Measurements from ENCODE around the gene TMPRSS3.

TMPRSS3 gene

GRCh38 chr21:42437786-42438185 is 41.9 kb upstream of the TMPRSS3 start:
- no peak overlapping the region for H3K4me3 ChIP-seq (ENCODE audit: low read depth, low read length)
- H3K4me1 ChIP-seq (ENCODE audit: control insufficient read depth, insufficient read depth, low read length, unreplicated experiment): no peaks in the 10 kb centered on the region
- H3K27me3 ChIP-seq (ENCODE audit: insufficient read depth, low read length): peaks cover 31% of the 10 kb centered on the region
- no peaks in the 10 kb centered on the region for H3K79me2 ChIP-seq (ENCODE audit: control insufficient read depth, insufficient read depth, low read length, unreplicated experiment)
- H3K27ac ChIP-seq (ENCODE audit: low read depth, low read length): no peak overlapping the region
- H3K36me3 ChIP-seq (ENCODE audit: insufficient read depth, low read length): no peaks in the 10 kb centered on the region
- no peak overlapping the region for H2AFZ ChIP-seq (ENCODE audit: low read length, unreplicated experiment)

GRCh38 chr21:42436914-42437313 is 41.1 kb upstream of the TMPRSS3 start:
- H3K27me3 ChIP-seq (ENCODE audit: insufficient read depth, low read length): peaks cover 31% of the 10 kb centered on the region
- no peak overlapping the region for H3K27ac ChIP-seq (ENCODE audit: low read depth, low read length)
- H3K4me1 ChIP-seq (ENCODE audit: control insufficient read depth, insufficient read depth, low read length, unreplicated experiment): no peaks in the 10 kb centered on the region
- H2AFZ ChIP-seq (ENCODE audit: low read length, unreplicated experiment): no peak overlapping the region
- no peak overlapping the region for H3K4me3 ChIP-seq (ENCODE audit: low read depth, low read length)
- no peaks in the 10 kb centered on the region for H3K79me2 ChIP-seq (ENCODE audit: control insufficient read depth, insufficient read depth, low read length, unreplicated experiment)
- H3K36me3 ChIP-seq (ENCODE audit: insufficient read depth, low read length): no peaks in the 10 kb centered on the region

GRCh38 chr21:42435833-42436232 is 40.0 kb upstream of the TMPRSS3 start:
- Histone ChIP-seq H3K36me3 (ENCODE audit: insufficient read depth, low read length) (no peaks in the 10 kb centered on the region), H3K27me3 (ENCODE audit: insufficient read depth, low read length) (peaks cover 31% of the 10 kb centered on the region), H2AFZ (ENCODE audit: low read length, unreplicated experiment) (no peak overlapping the region), H3K4me3 (ENCODE audit: low read depth, low read length) (no peak overlapping the region), H3K27ac (ENCODE audit: low read depth, low read length) (no peak overlapping the region), H3K79me2 (ENCODE audit: control insufficient read depth, insufficient read depth, low read length, unreplicated experiment) (no peaks in the 10 kb centered on the region), H3K4me1 (ENCODE audit: control insufficient read depth, insufficient read depth, low read length, unreplicated experiment) (no peaks in the 10 kb centered on the region)

GRCh38 chr21:42435401-42435800 is 39.5 kb upstream of the TMPRSS3 start:
- Histone ChIP-seq H3K27ac (ENCODE audit: low read depth, low read length) (no peak overlapping the region), H2AFZ (ENCODE audit: low read length, unreplicated experiment) (no peak overlapping the region), H3K4me3 (ENCODE audit: low read depth, low read length) (no peak overlapping the region), H3K36me3 (ENCODE audit: insufficient read depth, low read length) (no peaks in the 10 kb centered on the region), H3K27me3 (ENCODE audit: insufficient read depth, low read length) (peaks cover 31% of the 10 kb centered on the region), H3K4me1 (ENCODE audit: control insufficient read depth, insufficient read depth, low read length, unreplicated experiment) (no peaks in the 10 kb centered on the region), H3K79me2 (ENCODE audit: control insufficient read depth, insufficient read depth, low read length, unreplicated experiment) (no peaks in the 10 kb centered on the region)

- H3K4me1 ChIP-seq (ENCODE audit: control insufficient read depth, insufficient read depth, low read length, unreplicated experiment): no peaks in the 10 kb centered on the region
- H2AFZ ChIP-seq (ENCODE audit: low read length, unreplicated experiment): no peak overlapping the region
- peaks cover 31% of the 10 kb centered on the region for H3K27me3 ChIP-seq (ENCODE audit: insufficient read depth, low read length)
- no peak overlapping the region for H3K4me3 ChIP-seq (ENCODE audit: low read depth, low read length)
- H3K27ac ChIP-seq (ENCODE audit: low read depth, low read length): no peak overlapping the region
- no peaks in the 10 kb centered on the region for H3K36me3 ChIP-seq (ENCODE audit: insufficient read depth, low read length)
- no peaks in the 10 kb centered on the region for H3K79me2 ChIP-seq (ENCODE audit: control insufficient read depth, insufficient read depth, low read length, unreplicated experiment)
These were observed 39.0 kb upstream of the TMPRSS3 start for GRCh38 chr21:42434884-42435283.

DNA sequence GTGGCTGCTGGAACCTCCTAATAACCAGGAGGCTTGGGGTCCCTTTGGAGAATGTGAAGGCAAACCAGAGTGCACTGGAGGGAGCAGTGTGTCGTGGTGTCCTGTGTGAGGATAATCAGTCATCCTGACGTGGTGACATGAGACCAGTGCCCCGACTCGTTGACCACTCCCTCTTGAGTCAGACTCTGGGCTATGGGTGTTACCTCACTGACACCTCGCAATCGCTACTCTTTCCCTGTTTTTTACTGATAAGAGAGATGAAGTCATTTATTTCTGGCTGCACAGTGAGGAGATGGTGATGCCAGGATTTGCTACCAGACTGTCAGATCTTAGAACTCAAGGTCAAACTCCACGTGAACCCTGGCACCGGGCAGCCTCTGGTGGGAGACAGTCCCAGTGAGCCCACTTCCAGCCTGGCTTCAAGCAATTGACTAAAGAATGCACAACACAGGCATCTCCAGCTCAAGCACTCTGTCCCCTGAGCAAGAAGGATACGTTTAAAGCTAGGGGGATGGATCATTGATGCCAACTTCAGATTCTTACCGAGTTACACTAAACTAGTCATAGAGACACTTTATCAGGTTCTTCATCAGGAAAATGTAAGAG is 38.2 kb upstream of the TMPRSS3 start:
- Histone ChIP-seq H3K4me3 (ENCODE audit: low read depth, low read length) (no peak overlapping the region), H3K36me3 (ENCODE audit: insufficient read depth, low read length) (no peaks in the 10 kb centered on the region), H3K4me1 (ENCODE audit: control insufficient read depth, insufficient read depth, low read length, unreplicated experiment) (no peaks in the 10 kb centered on the region), H3K27me3 (ENCODE audit: insufficient read depth, low read length) (peaks cover 39% of the 10 kb centered on the region), H2AFZ (ENCODE audit: low read length, unreplicated experiment) (no peak overlapping the region), H3K79me2 (ENCODE audit: control insufficient read depth, insufficient read depth, low read length, unreplicated experiment) (no peaks in the 10 kb centered on the region), H3K27ac (ENCODE audit: low read depth, low read length) (no peak overlapping the region)

- Histone ChIP-seq H3K79me2 (ENCODE audit: control insufficient read depth, insufficient read depth, low read length, unreplicated experiment) (no peaks in the 10 kb centered on the region), H3K27ac (ENCODE audit: low read depth, low read length) (no peak overlapping the region), H3K36me3 (ENCODE audit: insufficient read depth, low read length) (no peaks in the 10 kb centered on the region), H2AFZ (ENCODE audit: low read length, unreplicated experiment) (no peak overlapping the region), H3K4me3 (ENCODE audit: low read depth, low read length) (no peak overlapping the region), H3K27me3 (ENCODE audit: insufficient read depth, low read length) (peaks cover 47% of the 10 kb centered on the region), H3K4me1 (ENCODE audit: control insufficient read depth, insufficient read depth, low read length, unreplicated experiment) (no peaks in the 10 kb centered on the region)
These were observed 36.8 kb upstream of the TMPRSS3 start for GRCh38 chr21:42432695-42433094.

- Histone ChIP-seq H3K4me3 (ENCODE audit: low read depth, low read length) (no peak overlapping the region), H3K79me2 (ENCODE audit: control insufficient read depth, insufficient read depth, low read length, unreplicated experiment) (no peaks in the 10 kb centered on the region), H3K4me1 (ENCODE audit: control insufficient read depth, insufficient read depth, low read length, unreplicated experiment) (no peaks in the 10 kb centered on the region), H3K36me3 (ENCODE audit: insufficient read depth, low read length) (no peaks in the 10 kb centered on the region), H3K27ac (ENCODE audit: low read depth, low read length) (no peak overlapping the region), H2AFZ (ENCODE audit: low read length, unreplicated experiment) (no peak overlapping the region), H3K27me3 (ENCODE audit: insufficient read depth, low read length) (peaks cover 51% of the 10 kb centered on the region)
These were observed 35.3 kb upstream of the TMPRSS3 start for GRCh38 chr21:42431196-42431595.

DNA sequence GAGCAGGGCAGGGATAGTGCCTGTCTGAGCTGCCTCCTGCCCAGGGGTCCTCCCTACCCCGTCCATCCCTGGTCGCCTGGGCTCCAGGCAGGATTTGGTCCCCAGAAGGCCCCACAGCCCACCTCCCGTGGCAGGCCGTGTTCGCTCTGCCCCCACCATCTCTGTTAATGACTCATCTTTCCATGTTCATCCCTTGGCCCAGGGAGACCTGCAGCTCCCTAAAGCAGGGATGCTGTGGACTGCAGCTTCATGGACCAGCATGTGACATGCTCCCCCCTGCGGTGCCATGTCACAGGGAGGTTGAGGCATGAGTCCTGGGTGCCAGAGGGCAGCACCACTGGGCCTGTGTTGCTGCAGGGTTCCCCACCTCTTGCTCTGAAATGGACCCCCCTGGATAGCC is 34.7 kb upstream of the TMPRSS3 start:
- Histone ChIP-seq H3K79me2 (ENCODE audit: control insufficient read depth, insufficient read depth, low read length, unreplicated experiment) (no peaks in the 10 kb centered on the region), H3K4me3 (ENCODE audit: low read depth, low read length) (no peak overlapping the region), H3K27ac (ENCODE audit: low read depth, low read length) (no peak overlapping the region), H3K27me3 (ENCODE audit: insufficient read depth, low read length) (peaks cover 58% of the 10 kb centered on the region), H2AFZ (ENCODE audit: low read length, unreplicated experiment) (no peak overlapping the region), H3K36me3 (ENCODE audit: insufficient read depth, low read length) (no peaks in the 10 kb centered on the region), H3K4me1 (ENCODE audit: control insufficient read depth, insufficient read depth, low read length, unreplicated experiment) (no peaks in the 10 kb centered on the region)

- Histone ChIP-seq H3K36me3 (ENCODE audit: insufficient read depth, low read length) (no peaks in the 10 kb centered on the region), H3K27ac (ENCODE audit: low read depth, low read length) (no peak overlapping the region), H2AFZ (ENCODE audit: low read length, unreplicated experiment) (no peak overlapping the region), H3K4me1 (ENCODE audit: control insufficient read depth, insufficient read depth, low read length, unreplicated experiment) (no peaks in the 10 kb centered on the region), H3K27me3 (ENCODE audit: insufficient read depth, low read length) (peaks cover 59% of the 10 kb centered on the region), H3K4me3 (ENCODE audit: low read depth, low read length) (no peak overlapping the region), H3K79me2 (ENCODE audit: control insufficient read depth, insufficient read depth, low read length, unreplicated experiment) (no peaks in the 10 kb centered on the region)
These were observed 34.0 kb upstream of the TMPRSS3 start for GRCh38 chr21:42429856-42430255.

GRCh38 chr21:42429021-42429420 is 33.2 kb upstream of the TMPRSS3 start:
- Histone ChIP-seq H3K4me1 (ENCODE audit: control insufficient read depth, insufficient read depth, low read length, unreplicated experiment) (no peaks in the 10 kb centered on the region), H3K27me3 (ENCODE audit: insufficient read depth, low read length) (peaks cover 63% of the 10 kb centered on the region), H3K79me2 (ENCODE audit: control insufficient read depth, insufficient read depth, low read length, unreplicated experiment) (no peaks in the 10 kb centered on the region), H2AFZ (ENCODE audit: low read length, unreplicated experiment) (no peak overlapping the region), H3K27ac (ENCODE audit: low read depth, low read length) (no peak overlapping the region), H3K4me3 (ENCODE audit: low read depth, low read length) (no peak overlapping the region), H3K36me3 (ENCODE audit: insufficient read depth, low read length) (no peaks in the 10 kb centered on the region)

Measured in ACC112 (cell line).